Measurements from ENCODE around the gene NSFL1C. TPM values are rescaled to one million over a fixed set of nuclear protein-coding genes. Genes with fewer than 3 reads are reported as not detected.

The NSFL1C gene
- total RNA-seq, 2 donors from 2014 or later: 43.0 to 54.5 TPM

DNA sequence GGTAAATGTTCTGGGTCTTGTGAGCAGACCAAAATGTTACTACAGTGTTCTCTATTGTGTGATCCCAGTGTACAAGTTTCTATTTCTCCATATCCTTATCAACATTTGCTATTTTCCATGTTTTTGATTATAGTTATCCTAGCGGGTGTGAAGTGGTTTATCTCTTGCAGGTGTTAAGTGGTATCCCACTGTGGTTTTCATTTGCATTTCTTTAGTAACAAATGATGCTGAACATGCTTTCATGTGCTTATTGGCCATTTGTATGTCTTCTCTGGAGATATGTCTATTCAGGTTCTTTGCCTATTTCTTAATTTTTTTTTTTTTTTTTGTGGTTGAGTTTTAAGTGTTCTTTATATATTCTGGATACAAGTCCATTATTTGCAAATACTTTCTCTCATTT lies 35.5 kb downstream of the NSFL1C start:
- WGBS: 61% methylated on average over 1 of the region's 1 CpG
- Histone ChIP-seq H3K27ac (no peak overlapping the region), H3K9me3 (no peaks in the 10 kb centered on the region), H3K4me1 (replicated peaks) (no peaks in the 10 kb centered on the region), H3K4me3 (no peak overlapping the region), H3K27me3 (replicated peaks; ENCODE audit: insufficient read depth) (no peaks in the 10 kb centered on the region), H3K36me3 (no peaks in the 10 kb centered on the region)
- intact Hi-C loops (cut with DNase I): no loop called here
- no peak for DNase-seq (ENCODE audit: low spot score)
- no peak for TF ChIP-seq POLR2A (IDR thresholded peaks at IDR 0.05)
- no peak for TF ChIP-seq POLR2AphosphoS5 (IDR thresholded peaks at IDR 0.05)
- TF ChIP-seq, protein P1, sequence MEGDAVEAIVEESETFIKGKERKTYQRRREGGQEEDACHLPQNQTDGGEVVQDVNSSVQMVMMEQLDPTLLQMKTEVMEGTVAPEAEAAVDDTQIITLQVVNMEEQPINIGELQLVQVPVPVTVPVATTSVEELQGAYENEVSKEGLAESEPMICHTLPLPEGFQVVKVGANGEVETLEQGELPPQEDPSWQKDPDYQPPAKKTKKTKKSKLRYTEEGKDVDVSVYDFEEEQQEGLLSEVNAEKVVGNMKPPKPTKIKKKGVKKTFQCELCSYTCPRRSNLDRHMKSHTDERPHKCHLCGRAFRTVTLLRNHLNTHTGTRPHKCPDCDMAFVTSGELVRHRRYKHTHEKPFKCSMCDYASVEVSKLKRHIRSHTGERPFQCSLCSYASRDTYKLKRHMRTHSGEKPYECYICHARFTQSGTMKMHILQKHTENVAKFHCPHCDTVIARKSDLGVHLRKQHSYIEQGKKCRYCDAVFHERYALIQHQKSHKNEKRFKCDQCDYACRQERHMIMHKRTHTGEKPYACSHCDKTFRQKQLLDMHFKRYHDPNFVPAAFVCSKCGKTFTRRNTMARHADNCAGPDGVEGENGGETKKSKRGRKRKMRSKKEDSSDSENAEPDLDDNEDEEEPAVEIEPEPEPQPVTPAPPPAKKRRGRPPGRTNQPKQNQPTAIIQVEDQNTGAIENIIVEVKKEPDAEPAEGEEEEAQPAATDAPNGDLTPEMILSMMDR (IDR thresholded peaks at IDR 0.05): no peak

DNA sequence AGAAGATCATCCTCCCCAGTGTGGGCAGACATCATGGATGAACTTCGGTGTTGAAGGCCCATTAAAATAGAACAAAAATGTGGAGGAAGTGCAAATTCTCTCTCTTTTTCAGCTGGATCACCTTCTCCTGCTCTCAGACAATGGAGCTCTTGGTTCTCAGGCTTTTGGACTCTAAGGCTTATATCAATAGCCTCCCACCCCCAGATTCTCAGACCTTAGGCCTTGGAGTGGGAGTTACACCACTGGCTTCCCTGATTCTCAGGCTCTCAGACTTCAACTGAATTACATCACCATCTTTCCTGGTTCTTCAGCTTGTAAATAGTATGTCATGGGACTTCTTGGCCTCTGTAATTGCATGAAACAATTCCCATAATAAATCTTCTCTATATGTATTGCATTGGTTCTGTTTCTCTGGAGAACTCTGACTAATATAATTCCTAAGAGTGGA lies 36.6 kb downstream of the NSFL1C start:
- WGBS: 64% methylated on average over 1 of the region's 1 CpG
- H3K4me3 ChIP-seq: no peak overlapping the region

DNA sequence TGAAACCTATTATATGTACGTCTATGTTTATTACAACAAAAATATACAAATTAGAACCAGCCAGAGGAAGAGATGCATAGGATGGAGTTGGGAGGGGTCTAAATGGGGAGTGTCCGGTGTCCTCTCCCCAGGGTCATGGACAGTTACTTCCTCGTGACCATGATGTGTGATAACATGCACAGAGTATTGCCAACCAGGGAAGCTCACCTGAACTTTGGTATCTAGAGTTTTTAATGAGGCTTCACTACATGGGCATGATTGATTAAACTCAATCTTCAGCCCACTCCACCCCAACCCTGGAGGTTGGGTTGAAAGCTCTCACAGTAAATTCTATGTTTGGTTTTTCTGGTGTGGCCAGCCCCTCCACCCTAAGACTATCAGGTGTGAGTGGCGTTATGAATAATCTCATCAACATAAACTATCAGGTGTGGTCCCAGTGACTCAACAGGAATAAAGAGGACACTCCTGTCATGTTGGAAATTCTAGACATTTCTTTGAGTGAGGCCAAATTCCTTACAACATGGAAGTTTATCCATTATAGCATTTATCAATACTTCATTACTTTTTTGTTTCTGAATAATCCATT lies 37.4 kb downstream of the NSFL1C start:
- H3K27ac ChIP-seq: no peak overlapping the region
- no peaks in the 10 kb centered on the region for H3K4me1 ChIP-seq (replicated peaks)
- no peaks in the 10 kb centered on the region for H3K9me3 ChIP-seq
- TF ChIP-seq POLR2A (IDR thresholded peaks at IDR 0.05) (no peak), POLR2AphosphoS5 (IDR thresholded peaks at IDR 0.05) (no peak)
- TF ChIP-seq, protein P1 (IDR thresholded peaks at IDR 0.05): no peak
- H3K4me3 ChIP-seq: no peak overlapping the region
- no peak for DNase-seq (ENCODE audit: low spot score)
- intact Hi-C loops (cut with DNase I): no loop called here
- no peaks in the 10 kb centered on the region for H3K27me3 ChIP-seq (replicated peaks; ENCODE audit: insufficient read depth)
- 85% methylated on average over 4 of the region's 4 CpGs for WGBS
- H3K36me3 ChIP-seq: no peaks in the 10 kb centered on the region

More for the DNA sequence above, 36.6 kb downstream of the NSFL1C start:
- Histone ChIP-seq H3K9me3 (no peaks in the 10 kb centered on the region), H3K27ac (no peak overlapping the region), H3K27me3 (replicated peaks; ENCODE audit: insufficient read depth) (no peaks in the 10 kb centered on the region), H3K36me3 (no peaks in the 10 kb centered on the region), H3K4me1 (replicated peaks) (no peaks in the 10 kb centered on the region)
- intact Hi-C loops (cut with DNase I): no loop called here
- DNase-seq (ENCODE audit: low spot score): no peak
- TF ChIP-seq, protein P1 (IDR thresholded peaks at IDR 0.05): no peak
- no peak for TF ChIP-seq POLR2A (IDR thresholded peaks at IDR 0.05)
- no peak for TF ChIP-seq POLR2AphosphoS5 (IDR thresholded peaks at IDR 0.05)

DNA sequence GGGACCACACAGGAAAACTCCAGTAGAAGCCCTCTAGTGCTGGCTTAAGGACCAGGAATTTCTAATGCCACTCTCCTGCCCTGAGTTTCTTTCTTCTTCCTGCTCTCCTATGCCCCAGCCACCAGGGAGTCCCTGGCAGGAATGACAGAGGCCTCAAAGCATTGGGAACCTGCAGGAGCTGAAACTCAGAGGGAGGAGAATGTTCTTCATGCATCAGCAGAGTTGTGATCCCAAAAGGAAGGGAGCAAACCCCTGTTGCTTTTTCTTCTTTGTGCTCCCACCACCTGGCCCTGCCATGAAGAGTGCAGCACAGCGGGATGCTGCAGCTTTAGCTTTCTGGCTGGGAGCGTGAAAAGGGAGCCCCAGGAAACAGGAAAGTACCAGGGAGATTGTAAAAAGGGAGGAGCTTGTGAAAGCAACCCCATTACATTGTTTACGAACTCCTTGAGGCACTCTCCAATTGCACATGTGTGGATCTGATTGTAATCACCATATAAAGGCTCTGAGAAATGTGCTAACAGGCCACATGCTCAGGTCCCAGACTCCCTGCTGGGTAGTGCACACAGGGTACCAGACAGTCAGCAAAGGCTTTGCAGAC lies 39.1 kb downstream of the NSFL1C start:
- Histone ChIP-seq H3K9me3 (no peaks in the 10 kb centered on the region), H3K4me3 (no peak overlapping the region), H3K27ac (no peak overlapping the region), H3K27me3 (replicated peaks; ENCODE audit: insufficient read depth) (no peaks in the 10 kb centered on the region), H3K36me3 (no peaks in the 10 kb centered on the region), H3K4me1 (replicated peaks) (no peaks in the 10 kb centered on the region)
- intact Hi-C loops (cut with DNase I): no loop called here
- WGBS: 19% methylated on average over 3 of the region's 3 CpGs
- TF ChIP-seq, protein P1 (IDR thresholded peaks at IDR 0.05): no peak
- TF ChIP-seq POLR2A (IDR thresholded peaks at IDR 0.05) (no peak), POLR2AphosphoS5 (IDR thresholded peaks at IDR 0.05) (no peak)
- no peak for DNase-seq (ENCODE audit: low spot score)
